HG02798 (cell line): ENCODE data around the gene GRM2.
A peak's percentile ranks its signal among the peaks of the same experiment; 100 is the strongest.

Experiments used
- ATAC-seq: cut with Tn5 transposase; IDR thresholded peaks from one replicate; pipeline ENCODE4 v1.9.1; 2021; ENCODE audit warnings: mild to moderate bottlenecking; ENCODE audit not compliant: unreplicated experiment, poor library complexity

The GRM2 gene

GRCh38 chr3:51703761-51704510 is 2.9 kb upstream of the GRM2 start:
- no peak for ATAC-seq

GRCh38 chr3:51704511-51704950 is 2.3 kb upstream of the GRM2 start:
- no peak for ATAC-seq

GRCh38 chr3:51705276-51706020 is 1.4 kb upstream of the GRM2 start:
- ATAC-seq = no peak

GRCh38 chr3:51706021-51706485 is 815 bp upstream of the GRM2 start:
- no peak for ATAC-seq

GRCh38 chr3:51708216-51708845 is 1.5 kb downstream of the GRM2 start:
- no peak for ATAC-seq

GRCh38 chr3:51709004-51709420 is 2.1 kb downstream of the GRM2 start:
- no peak for ATAC-seq

- no peak for ATAC-seq
These were observed 2.8 kb downstream of the GRM2 start for GRCh38 chr3:51709675-51710074.

- no peak for ATAC-seq
These were observed 3.9 kb downstream of the GRM2 start for GRCh38 chr3:51710631-51711351.

GRCh38 chr3:51711352-51712037 is 4.6 kb downstream of the GRM2 start:
- no peak for ATAC-seq

GRCh38 chr3:51712038-51712420 is 5.2 kb downstream of the GRM2 start:
- no peak for ATAC-seq

- ATAC-seq = no peak
These were observed 5.7 kb downstream of the GRM2 start for GRCh38 chr3:51712511-51712931.

- no peak for ATAC-seq
These were observed 6.1 kb downstream of the GRM2 start for GRCh38 chr3:51712963-51713362.

- no peak for ATAC-seq
These were observed 8.5 kb downstream of the GRM2 start for GRCh38 chr3:51715231-51715976.

- ATAC-seq = no peak
These were observed 9.1 kb downstream of the GRM2 start for GRCh38 chr3:51715977-51716294.

- no peak for ATAC-seq
These were observed 9.9 kb downstream of the GRM2 start for GRCh38 chr3:51716805-51717204.

GRCh38 chr3:51717446-51717845 is 10.6 kb downstream of the GRM2 start:
- no peak for ATAC-seq

- no peak for ATAC-seq
These were observed 11.1 kb downstream of the GRM2 start for GRCh38 chr3:51717947-51718346.

- ATAC-seq = peak; percentile 72
These were observed 11.9 kb downstream of the GRM2 start for GRCh38 chr3:51718547-51719409.
